Gastroesophageal sphincter (tissue), 4 donors: ENCODE results near the gene ETFA. TPM values are rescaled to one million over a fixed set of nuclear protein-coding genes. Genes with fewer than 3 reads are reported as not detected.

Source experiments
- ATAC-seq: fragments of 150-250 bp; one replicate; pipeline ENCODE4 v1.9.1; 2016; ENCODE audit warnings: mild to moderate bottlenecking, moderate library complexity
- H3K27ac ChIP-seq, 4 donors: fragments of 200-600 bp; sonication (generic) in 3 of 4; 1 replicate in 3 of 4; 2 replicates in 1 of 4; pipeline ENCODE4 v1.5.1; 2016 to 2019
- H3K27me3 ChIP-seq: fragments of 200-600 bp; sonication (generic); one replicate; pipeline ENCODE4 v1.5.1; 2019
- H3K36me3 ChIP-seq, 2 donors: fragments of 200-600 bp; sonication (generic); one replicate each; pipeline ENCODE4 v1.5.1; 2019; ENCODE audit warnings: control low read depth in 1 of 2
- H3K4me1 ChIP-seq, 3 donors: fragments of 200-600 bp; sonication (generic); 1 replicate in 2 of 3; 2 replicates in 1 of 3; pipeline ENCODE4 v1.5.1; 2016 to 2019; ENCODE audit warnings: control low read depth in 2 of 3
- H3K4me3 ChIP-seq, 2 donors: fragments of 200-600 bp; sonication (generic); one replicate each; pipeline ENCODE4 v1.5.1; 2019; ENCODE audit warnings: mild to moderate bottlenecking in 1 of 2, moderate library complexity in 1 of 2
- H3K9me3 ChIP-seq, 3 donors: fragments of 200-600 bp; sonication (generic); one replicate each; pipeline ENCODE4 v1.5.1; 2017 to 2019; ENCODE audit warnings: control low read depth in 2 of 3
- CTCF ChIP-seq, 4 experiments: fragments of 200-600 bp in 2 of 4; fragments of 450-650 bp in 2 of 4; sonication (generic) in 1 of 4; IDR thresholded peaks; one replicate each; pipeline ENCODE4 v1.5.1; 2017 to 2019; ENCODE audit warnings: antibody characterized with exemption in 4 of 4, mild to moderate bottlenecking in 2 of 4, moderate library complexity in 2 of 4
- EP300 ChIP-seq: sonication (generic); formaldehyde crosslinking; IDR thresholded peaks from one replicate; pipeline ENCODE4 v1.6.1; 2017; ENCODE audit warnings: antibody characterized with exemption, mild to moderate bottlenecking
- POLR2A ChIP-seq, 2 donors: fragments of 450-650 bp; IDR thresholded peaks; one replicate each; pipeline ENCODE4 v1.6.1; 2017; ENCODE audit warnings: antibody characterized with exemption in 2 of 2, mild to moderate bottlenecking in 2 of 2, moderate library complexity in 1 of 2
- POLR2AphosphoS5 ChIP-seq: sonication (generic); formaldehyde crosslinking; IDR thresholded peaks from one replicate; pipeline ENCODE4 v1.6.1; 2017; ENCODE audit warnings: antibody characterized with exemption
- WGBS, 2 donors: methylation state at CpG; one replicate each; pipeline ENCODE4 v1.1.5; 2018; ENCODE audit warnings: low coverage in 1 of 2; 5-methylcytosine and 5-hydroxymethylcytosine counted together
- total RNA-seq, 4 donors: library from RNA; depleted of rRNA; stranded (reverse); fragments of >200 nt; gene quantifications; one replicate each; pipeline ENCODE4 v1.1.0, GENCODE V29; 2016

The ETFA gene
- total RNA-seq, 4 donors from 2014 or later: 113 to 168 (median 137) TPM

- no peak for ATAC-seq
- 86 to 94% methylated on average over 1 to 2 of the region's 2 CpGs for WGBS, 2 donors
- no peaks in the 10 kb centered on the region for H3K27me3 ChIP-seq
- H3K4me3 ChIP-seq: no peak overlapping the region
- peaks cover 0 to 69% of the 10 kb centered on the region in 2 donors for H3K36me3 ChIP-seq
- H3K9me3 ChIP-seq: no peaks in the 10 kb centered on the region
- H3K4me1 ChIP-seq: no peaks in the 10 kb centered on the region
- no peak overlapping the region for H3K27ac ChIP-seq
- TF ChIP-seq POLR2A (IDR thresholded peaks at IDR 0.05) (no peak), EP300 (no peak), CTCF (IDR thresholded peaks at IDR 0.05) (no peak), POLR2AphosphoS5 (no peak)
These were observed 87.7 kb downstream of the ETFA start for GRCh38 chr15:76223521-76223920.

GRCh38 chr15:76222159-76222558 is 89.1 kb downstream of the ETFA start:
- peaks cover 0 to 65% of the 10 kb centered on the region in 2 donors for H3K36me3 ChIP-seq
- no peaks in the 10 kb centered on the region for H3K9me3 ChIP-seq
- no peak overlapping the region for H3K4me3 ChIP-seq
- H3K4me1 ChIP-seq: peaks cover 0 to 6% (median 0%) of the 10 kb centered on the region in 3 donors
- no peak for ATAC-seq
- WGBS, 2 donors: 94 to 98% methylated on average over 4 of the region's 4 CpGs
- H3K27me3 ChIP-seq: no peaks in the 10 kb centered on the region
- H3K27ac ChIP-seq: no peak overlapping the region
- TF ChIP-seq EP300 (no peak), CTCF (IDR thresholded peaks at IDR 0.05) (no peak), POLR2A (IDR thresholded peaks at IDR 0.05) (no peak), POLR2AphosphoS5 (no peak)

- Histone ChIP-seq H3K27me3 (no peaks in the 10 kb centered on the region), H3K36me3 (peaks cover 0 to 61% of the 10 kb centered on the region in 2 donors), H3K4me3 (no peak overlapping the region), H3K9me3 (no peaks in the 10 kb centered on the region), H3K27ac (no peak overlapping the region), H3K4me1 (peaks cover 0 to 8% (median 0%) of the 10 kb centered on the region in 3 donors)
- ATAC-seq: no peak
- TF ChIP-seq EP300: no peak
- no peak for TF ChIP-seq CTCF (IDR thresholded peaks at IDR 0.05)
- no peak for TF ChIP-seq POLR2A (IDR thresholded peaks at IDR 0.05)
- no peak for TF ChIP-seq POLR2AphosphoS5
- 92 to 100% methylated on average over 1 of the region's 1 CpG for WGBS, 2 donors
These were observed 90.0 kb downstream of the ETFA start for GRCh38 chr15:76221085-76221767.

- Histone ChIP-seq H3K27ac (no peak overlapping the region), H3K27me3 (no peaks in the 10 kb centered on the region), H3K9me3 (no peaks in the 10 kb centered on the region), H3K4me1 (peaks cover 0 to 8% (median 0%) of the 10 kb centered on the region in 3 donors), H3K4me3 (no peak overlapping the region), H3K36me3 (peaks cover 0 to 64% of the 10 kb centered on the region in 2 donors)
- 79 to 100% methylated on average over 4 to 5 of the region's 5 CpGs for WGBS, 2 donors
- TF ChIP-seq EP300 (no peak), CTCF (IDR thresholded peaks at IDR 0.05) (no peak), POLR2A (IDR thresholded peaks at IDR 0.05) (no peak), POLR2AphosphoS5 (no peak)
- no peak for ATAC-seq
These were observed 93.4 kb downstream of the ETFA start for GRCh38 chr15:76217882-76218217.
